ENCODE measurements around the gene COL4A1. TPM values are rescaled to one million over a fixed set of nuclear protein-coding genes. Genes with fewer than 3 reads are reported as not detected.
A peak's percentile ranks its signal among the peaks of the same experiment; 100 is the strongest.

Gene COL4A1
- polyA plus RNA-seq, 6 donors from 2014 or later = not detected

GRCh38 chr13:110183910-110184309, 123.0 kb downstream of the COL4A1 start:
- H3K27me3 Mint-ChIP-seq = peaks cover 5 to 10% (median 7%) of the 10 kb centered on the region in 3 donors
- no peak overlapping the region for H3K27ac Mint-ChIP-seq

GRCh38 chr13:110182461-110182860, 124.5 kb downstream of the COL4A1 start:
- Mint-ChIP-seq H3K4me1 (no peaks in the 10 kb centered on the region), H3K36me3 (no peaks in the 10 kb centered on the region), H3K27ac (no peak overlapping the region), H3K4me3 (no peak overlapping the region), H3K9me3 (no peaks in the 10 kb centered on the region), H3K27me3 (peaks cover 0 to 10% (median 4%) of the 10 kb centered on the region in 3 donors)
- DNase-seq (no peak), ATAC-seq (ENCODE audit: low read depth in 2 of 2) (no peak)

More at GRCh38 chr13:110183910-110184309, 123.0 kb downstream of the COL4A1 start:
- DNase-seq (no peak), ATAC-seq (ENCODE audit: low read depth in 2 of 2) (no peak)
- Mint-ChIP-seq H3K4me3 (no peak overlapping the region), H3K36me3 (no peaks in the 10 kb centered on the region), H3K4me1 (no peaks in the 10 kb centered on the region), H3K9me3 (peaks cover 0 to 5% (median 0%) of the 10 kb centered on the region in 7 donors)

- Mint-ChIP-seq H3K27ac (no peak overlapping the region), H3K4me1 (no peaks in the 10 kb centered on the region), H3K27me3 (peaks cover 0 to 7% (median 4%) of the 10 kb centered on the region in 3 donors), H3K9me3 (no peaks in the 10 kb centered on the region), H3K36me3 (no peaks in the 10 kb centered on the region), H3K4me3 (no peak overlapping the region)
- no peak for DNase-seq
- ATAC-seq (ENCODE audit: low read depth in 2 of 2) = no peak
Measured at GRCh38 chr13:110182003-110182402, 125.0 kb downstream of the COL4A1 start.

GRCh38 chr13:110179857-110180147, 127.2 kb downstream of the COL4A1 start:
- ATAC-seq (ENCODE audit: low read depth in 2 of 2) = no peak
- no peaks in the 10 kb centered on the region for H3K36me3 Mint-ChIP-seq
- peaks cover 0 to 4% (median 0%) of the 10 kb centered on the region in 3 donors for H3K27me3 Mint-ChIP-seq
- H3K4me3 Mint-ChIP-seq = peak overlapping the region in 1 of 8 donors; percentile 5
- peaks cover 0 to 5% (median under 1%) of the 10 kb centered on the region in 7 donors for H3K9me3 Mint-ChIP-seq
- no peak overlapping the region for H3K27ac Mint-ChIP-seq
- H3K4me1 Mint-ChIP-seq = no peaks in the 10 kb centered on the region
- no peak for DNase-seq

- DNase-seq (no peak), ATAC-seq (ENCODE audit: low read depth in 2 of 2) (no peak)
- Mint-ChIP-seq H3K27me3 (peaks cover 0 to 4% (median 0%) of the 10 kb centered on the region in 3 donors), H3K9me3 (peaks cover under 1 to 10% (median 4%) of the 10 kb centered on the region in 7 donors), H3K36me3 (no peaks in the 10 kb centered on the region), H3K27ac (no peak overlapping the region), H3K4me3 (peak overlapping the region in 1 of 8 donors; percentile 5), H3K4me1 (no peaks in the 10 kb centered on the region)
Measured at GRCh38 chr13:110179116-110179856, 127.7 kb downstream of the COL4A1 start.

- Mint-ChIP-seq H3K36me3 (no peaks in the 10 kb centered on the region), H3K4me1 (no peaks in the 10 kb centered on the region), H3K4me3 (no peak overlapping the region), H3K27ac (no peak overlapping the region), H3K27me3 (peaks cover 0 to 4% (median 0%) of the 10 kb centered on the region in 3 donors), H3K9me3 (peaks cover 7 to 25% (median 11%) of the 10 kb centered on the region in 7 donors)
- ATAC-seq (ENCODE audit: low read depth in 2 of 2) (no peak), DNase-seq (no peak)
Measured at GRCh38 chr13:110177790-110178189, 129.2 kb downstream of the COL4A1 start.

- no peaks in the 10 kb centered on the region for H3K36me3 Mint-ChIP-seq
Measured at GRCh38 chr13:110176431-110176830, 130.5 kb downstream of the COL4A1 start.

GRCh38 chr13:110173247-110173818, 133.6 kb downstream of the COL4A1 start:
- H3K36me3 Mint-ChIP-seq = no peaks in the 10 kb centered on the region
- H3K4me1 Mint-ChIP-seq = no peaks in the 10 kb centered on the region
- no peak overlapping the region for H3K4me3 Mint-ChIP-seq
- peaks cover 0 to 12% (median 9%) of the 10 kb centered on the region in 3 donors for H3K27me3 Mint-ChIP-seq
- no peak overlapping the region for H3K27ac Mint-ChIP-seq
- H3K9me3 Mint-ChIP-seq = peaks cover 9 to 33% (median 16%) of the 10 kb centered on the region in 7 donors
- DNase-seq = no peak
- ATAC-seq (ENCODE audit: low read depth in 2 of 2) = no peak

More at GRCh38 chr13:110176431-110176830, 130.5 kb downstream of the COL4A1 start:
- Mint-ChIP-seq H3K27me3 (peaks cover 0 to 4% (median 0%) of the 10 kb centered on the region in 3 donors), H3K4me3 (no peak overlapping the region), H3K27ac (no peak overlapping the region), H3K9me3 (peaks cover 9 to 33% (median 16%) of the 10 kb centered on the region in 7 donors), H3K4me1 (no peaks in the 10 kb centered on the region)
- DNase-seq (no peak), ATAC-seq (ENCODE audit: low read depth in 2 of 2) (no peak)

GRCh38 chr13:110170882-110171281, 136.1 kb downstream of the COL4A1 start:
- no peaks in the 10 kb centered on the region for H3K4me1 Mint-ChIP-seq
- ATAC-seq (ENCODE audit: low read depth in 2 of 2) (no peak), DNase-seq (no peak)
- no peaks in the 10 kb centered on the region for H3K36me3 Mint-ChIP-seq
- no peak overlapping the region for H3K4me3 Mint-ChIP-seq
- no peak overlapping the region for H3K27ac Mint-ChIP-seq
- peaks cover 9 to 33% (median 16%) of the 10 kb centered on the region in 7 donors for H3K9me3 Mint-ChIP-seq
- H3K27me3 Mint-ChIP-seq = peaks cover 0 to 12% (median 12%) of the 10 kb centered on the region in 3 donors

- DNase-seq (no peak), ATAC-seq (ENCODE audit: low read depth in 2 of 2) (no peak)
- Mint-ChIP-seq H3K4me1 (no peaks in the 10 kb centered on the region), H3K27me3 (peaks cover 7 to 16% (median 12%) of the 10 kb centered on the region in 3 donors), H3K27ac (no peak overlapping the region), H3K9me3 (peaks cover 9 to 32% (median 16%) of the 10 kb centered on the region in 7 donors), H3K4me3 (no peak overlapping the region), H3K36me3 (no peaks in the 10 kb centered on the region)
Measured at GRCh38 chr13:110170020-110170790, 136.8 kb downstream of the COL4A1 start.

- no peak for ATAC-seq (ENCODE audit: low read depth in 2 of 2)
- no peak overlapping the region for H3K27ac Mint-ChIP-seq
- H3K4me1 Mint-ChIP-seq = no peaks in the 10 kb centered on the region
- peaks cover 4 to 22% (median 15%) of the 10 kb centered on the region in 7 donors for H3K9me3 Mint-ChIP-seq
- no peak overlapping the region for H3K4me3 Mint-ChIP-seq
- H3K27me3 Mint-ChIP-seq = peaks cover 7 to 16% (median 12%) of the 10 kb centered on the region in 3 donors
- DNase-seq = no peak
- no peaks in the 10 kb centered on the region for H3K36me3 Mint-ChIP-seq
Measured at GRCh38 chr13:110168999-110169933, 137.7 kb downstream of the COL4A1 start.

GRCh38 chr13:110166598-110166997, 140.4 kb downstream of the COL4A1 start:
- Mint-ChIP-seq H3K4me1 (no peaks in the 10 kb centered on the region), H3K27ac (no peak overlapping the region), H3K4me3 (no peak overlapping the region), H3K36me3 (no peaks in the 10 kb centered on the region), H3K9me3 (peaks cover 0 to 4% (median 0%) of the 10 kb centered on the region in 7 donors), H3K27me3 (peaks cover 7 to 16% (median 12%) of the 10 kb centered on the region in 3 donors)
- ATAC-seq (ENCODE audit: low read depth in 2 of 2) = no peak
- DNase-seq = no peak

GRCh38 chr13:110164706-110165105, 142.3 kb downstream of the COL4A1 start:
- DNase-seq (no peak), ATAC-seq (ENCODE audit: low read depth in 2 of 2) (no peak)
- Mint-ChIP-seq H3K9me3 (no peaks in the 10 kb centered on the region), H3K36me3 (no peaks in the 10 kb centered on the region), H3K4me3 (no peak overlapping the region), H3K27me3 (peaks cover 6 to 13% (median 7%) of the 10 kb centered on the region in 3 donors), H3K27ac (no peak overlapping the region), H3K4me1 (no peaks in the 10 kb centered on the region)

Data from naive B cell (primary cell).